Smooth muscle cell (in vitro differentiated cells): ENCODE results near the gene TRAPPC5. TPM values are rescaled to one million over a fixed set of nuclear protein-coding genes. Genes with fewer than 3 reads are reported as not detected.

Source experiments
- DNase-seq: peaks from one replicate; lab custom pipeline; 2025; ENCODE audit not compliant: unreplicated experiment; lab: John Stamatoyannopoulos, UW
- H2AFZ ChIP-seq: fragments of 200-600 bp; sonication (generic); 2 replicates; pipeline ENCODE4 v1.6.0; 2016; ENCODE audit warnings: antibody characterized with exemption, low read depth, mild to moderate bottlenecking
- H3F3A ChIP-seq: fragments of 200-600 bp; sonication (generic); 2 replicates; pipeline ENCODE4 v1.6.0; 2017; ENCODE audit warnings: antibody characterized with exemption, low read depth
- H3K27ac ChIP-seq: fragments of 200-600 bp; sonication (generic); 2 replicates; pipeline ENCODE4 v1.5.1; 2016; ENCODE audit warnings: low read depth, mild to moderate bottlenecking
- H3K27me3 ChIP-seq: fragments of 200-600 bp; sonication (generic); 2 replicates; pipeline ENCODE4 v1.6.1; 2016; ENCODE audit warnings: low read depth, mild to moderate bottlenecking
- H3K36me3 ChIP-seq: fragments of 200-600 bp; sonication (generic); 2 replicates; pipeline ENCODE4 v1.5.1; 2016; ENCODE audit warnings: low read depth
- H3K4me1 ChIP-seq: fragments of 200-600 bp; sonication (generic); 2 replicates; pipeline ENCODE4 v1.5.1; 2016; ENCODE audit warnings: low read depth
- H3K4me2 ChIP-seq: fragments of 200-600 bp; sonication (generic); 2 replicates; pipeline ENCODE4 v1.6.0; 2016; ENCODE audit warnings: mild to moderate bottlenecking
- H3K4me3 ChIP-seq: fragments of 200-600 bp; sonication (generic); 2 replicates; pipeline ENCODE4 v1.5.1; 2016; ENCODE audit warnings: mild to moderate bottlenecking
- H3K79me2 ChIP-seq: fragments of 200-600 bp; sonication (generic); 2 replicates; pipeline ENCODE4 v1.6.0; 2016; ENCODE audit warnings: low read depth, mild to moderate bottlenecking
- H3K9ac ChIP-seq: fragments of 200-600 bp; sonication (generic); 2 replicates; pipeline ENCODE4 v1.6.0; 2016; ENCODE audit warnings: low read depth
- H3K9me3 ChIP-seq: fragments of 200-600 bp; sonication (generic); replicated peaks from 2 replicates; pipeline ENCODE4 v1.5.1; 2016; ENCODE audit warnings: low read depth
- H4K20me1 ChIP-seq: fragments of 200-600 bp; sonication (generic); 2 replicates; pipeline ENCODE4 v1.6.0; 2016; ENCODE audit warnings: low read depth
- WGBS: methylation state at CpG from one replicate; pipeline ENCODE4 v1.1.7; 2016; ENCODE audit warnings: low lambda C conversion rate; 5-methylcytosine and 5-hydroxymethylcytosine counted together
- polyA plus RNA-seq: library from polyadenylated mRNA; unstranded; fragments of >200 nt; fragmentation: Nextera tagmentation; extraction: Ambion mirVana; gene quantifications from 2 replicates; pipeline ENCODE4 v1.2.1, GENCODE V29; 2016
- total RNA-seq: library from RNA; depleted of rRNA; stranded (reverse); fragments of >200 nt; gene quantifications from 2 replicates; pipeline ENCODE4 v1.2.3, GENCODE V29; 2014
- TF ChIP-seq, protein P1 (sequence below): fragments of 200-600 bp; sonication (generic); IDR thresholded peaks from 2 replicates; pipeline ENCODE4 v1.5.1; 2017; ENCODE audit warnings: borderline replicate concordance, mild to moderate bottlenecking, antibody characterized with exemption; ENCODE audit not compliant: insufficient read depth, poor library complexity, severe bottlenecking

Gene TRAPPC5
- total RNA-seq (61.4 and 61.8 TPM in 2 replicates), polyA plus RNA-seq (166 and 174 TPM in 2 replicates)

DNA sequence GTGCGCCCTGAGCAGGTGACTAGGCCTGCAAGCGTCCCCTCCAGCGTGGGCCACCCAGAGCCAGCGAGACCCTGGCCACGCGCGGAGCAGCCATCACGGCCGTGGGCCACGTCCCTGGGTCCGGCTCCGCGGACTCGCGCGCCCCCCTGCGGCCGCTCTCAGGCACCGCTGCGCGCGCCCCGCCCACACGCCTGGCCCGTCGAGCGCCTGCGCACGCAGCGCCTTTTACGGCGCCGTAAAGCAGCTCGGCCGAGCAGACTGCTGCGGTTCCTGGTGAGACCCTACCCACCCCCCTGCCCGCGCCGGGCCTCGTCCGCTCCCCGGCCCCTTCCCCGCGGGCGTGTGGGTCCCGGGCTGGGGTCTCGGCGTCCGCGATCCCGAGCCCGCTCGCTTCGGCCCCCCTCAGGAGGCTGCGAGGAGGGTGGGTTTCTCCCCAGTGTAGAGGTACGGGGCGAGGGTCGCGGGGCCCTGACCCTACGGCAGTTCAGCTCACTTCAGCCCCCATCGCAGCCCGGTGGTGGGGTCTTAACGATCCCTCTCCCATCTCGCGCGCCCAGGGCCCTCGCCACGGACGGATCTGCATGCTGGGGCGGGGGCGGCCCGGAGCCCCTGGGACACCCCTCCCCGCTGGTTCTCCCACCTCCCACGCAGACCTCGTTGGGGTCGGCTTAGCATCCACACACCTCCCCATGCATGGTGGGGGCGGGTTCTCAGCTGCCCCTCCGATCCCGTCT lies at the start of gene TRAPPC5:
Gene TRAPPC5 (plus strand): TSS at position 228 of the 734 bp plus-strand sequence. CDS start 1,421 bp downstream, outside the sequence.
- no peaks in the 10 kb centered on the region for H3K9me3 ChIP-seq
- peak within 1 kb of the TSS; percentile 100 for H3K4me3 ChIP-seq
- peaks cover 34% of the 10 kb centered on the region for H4K20me1 ChIP-seq
- no peaks in the 10 kb centered on the region for H3K4me1 ChIP-seq
- no peak within 1 kb of the TSS for H3K27ac ChIP-seq
- WGBS = 2% methylated on average over 67 of the region's 79 CpGs
- peak within 1 kb of the TSS; percentile 100 for H2AFZ ChIP-seq
- H3F3A ChIP-seq = no peaks in the 10 kb centered on the region
- TF ChIP-seq, protein P1, sequence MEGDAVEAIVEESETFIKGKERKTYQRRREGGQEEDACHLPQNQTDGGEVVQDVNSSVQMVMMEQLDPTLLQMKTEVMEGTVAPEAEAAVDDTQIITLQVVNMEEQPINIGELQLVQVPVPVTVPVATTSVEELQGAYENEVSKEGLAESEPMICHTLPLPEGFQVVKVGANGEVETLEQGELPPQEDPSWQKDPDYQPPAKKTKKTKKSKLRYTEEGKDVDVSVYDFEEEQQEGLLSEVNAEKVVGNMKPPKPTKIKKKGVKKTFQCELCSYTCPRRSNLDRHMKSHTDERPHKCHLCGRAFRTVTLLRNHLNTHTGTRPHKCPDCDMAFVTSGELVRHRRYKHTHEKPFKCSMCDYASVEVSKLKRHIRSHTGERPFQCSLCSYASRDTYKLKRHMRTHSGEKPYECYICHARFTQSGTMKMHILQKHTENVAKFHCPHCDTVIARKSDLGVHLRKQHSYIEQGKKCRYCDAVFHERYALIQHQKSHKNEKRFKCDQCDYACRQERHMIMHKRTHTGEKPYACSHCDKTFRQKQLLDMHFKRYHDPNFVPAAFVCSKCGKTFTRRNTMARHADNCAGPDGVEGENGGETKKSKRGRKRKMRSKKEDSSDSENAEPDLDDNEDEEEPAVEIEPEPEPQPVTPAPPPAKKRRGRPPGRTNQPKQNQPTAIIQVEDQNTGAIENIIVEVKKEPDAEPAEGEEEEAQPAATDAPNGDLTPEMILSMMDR = peak; percentile 96
- H3K36me3 ChIP-seq = no peaks in the 10 kb centered on the region
- DNase-seq = peak; percentile 62
- H3K9ac ChIP-seq = peak within 1 kb of the TSS; percentile 91
- H3K4me2 ChIP-seq = peak within 1 kb of the TSS; percentile 97
- peaks cover 5% of the 10 kb centered on the region for H3K79me2 ChIP-seq
- peaks cover 12% of the 10 kb centered on the region for H3K27me3 ChIP-seq

DNA sequence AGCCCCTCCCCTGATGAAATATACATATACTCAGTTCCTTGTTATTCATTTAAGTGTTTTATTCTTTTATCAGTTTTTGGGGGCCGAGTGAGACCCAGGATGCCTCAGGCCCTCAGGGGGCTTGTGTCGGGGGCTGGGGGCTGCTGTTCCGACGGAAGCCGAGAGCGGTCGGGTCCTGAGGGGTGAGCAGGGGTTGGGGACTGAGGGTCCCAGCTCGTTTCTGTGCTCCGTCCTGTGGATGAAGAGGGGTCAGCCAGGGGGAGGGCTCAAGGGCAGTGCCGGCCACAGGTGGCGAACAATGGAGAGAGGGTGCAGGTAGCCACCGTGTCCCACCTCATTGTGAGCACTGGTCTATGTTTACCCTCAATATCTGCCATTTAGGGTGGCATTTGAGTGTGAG lies 49.1 kb upstream of the TRAPPC5 start:
- Histone ChIP-seq H3K27ac (no peak overlapping the region), H3K4me3 (no peak overlapping the region), H3F3A (no peaks in the 10 kb centered on the region), H3K9ac (no peak overlapping the region), H3K9me3 (no peaks in the 10 kb centered on the region), H3K4me1 (peaks cover 17% of the 10 kb centered on the region), H2AFZ (no peak overlapping the region), H3K79me2 (peaks cover 41% of the 10 kb centered on the region), H3K36me3 (no peaks in the 10 kb centered on the region), H3K4me2 (no peak overlapping the region), H4K20me1 (no peaks in the 10 kb centered on the region), H3K27me3 (peaks cover 17% of the 10 kb centered on the region)
- WGBS = 95% methylated on average over 12 of the region's 12 CpGs
- no peak for DNase-seq
- TF ChIP-seq, protein P1 = no peak

DNA sequence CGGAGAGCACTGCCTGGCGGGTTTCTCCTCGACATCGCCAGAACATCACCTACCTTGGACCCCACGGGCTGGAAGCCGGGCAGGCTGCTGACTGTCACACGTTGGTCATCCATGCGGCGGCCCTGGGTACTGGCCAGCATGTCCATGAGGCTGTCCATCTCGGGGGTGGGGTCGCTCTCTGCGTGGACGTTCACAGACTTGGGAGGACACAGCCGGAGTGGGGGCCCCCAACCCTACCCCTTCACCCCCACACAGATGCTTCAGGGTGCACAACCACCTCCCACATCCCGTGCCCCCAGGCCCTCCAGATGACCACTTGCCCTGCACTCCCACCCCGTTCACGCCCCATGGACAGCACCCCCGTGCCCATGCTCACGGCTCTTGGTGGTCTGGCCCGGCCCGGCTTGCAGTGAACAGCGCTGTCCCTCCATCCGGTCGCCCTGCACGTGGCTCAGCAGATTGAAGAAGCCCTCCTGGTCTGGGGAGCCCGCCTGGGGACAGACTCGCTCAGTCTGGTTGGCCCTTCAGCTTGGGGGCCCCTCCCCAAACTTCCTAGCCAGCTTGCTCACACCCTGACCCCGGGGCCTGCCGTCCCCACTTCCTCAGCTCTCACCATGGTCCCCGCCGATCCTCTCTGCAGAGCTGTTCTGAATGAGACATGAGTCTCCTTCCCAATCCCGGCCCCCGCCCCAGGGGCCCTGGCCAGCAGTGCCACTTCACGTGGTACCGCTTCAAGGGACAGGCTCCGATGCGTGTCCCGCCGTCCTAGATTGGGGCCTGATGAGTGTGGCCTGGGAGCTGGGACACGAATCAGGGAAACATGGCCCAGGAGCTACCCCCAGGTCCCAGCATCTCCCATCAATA lies 48.1 kb upstream of the TRAPPC5 start:
- Histone ChIP-seq H3K36me3 (no peaks in the 10 kb centered on the region), H3K4me3 (no peak overlapping the region), H3K4me1 (peaks cover 17% of the 10 kb centered on the region), H3K4me2 (no peak overlapping the region), H3F3A (no peaks in the 10 kb centered on the region), H3K27ac (no peak overlapping the region), H3K27me3 (peaks cover 25% of the 10 kb centered on the region), H4K20me1 (no peaks in the 10 kb centered on the region), H3K79me2 (peaks cover 32% of the 10 kb centered on the region), H3K9me3 (no peaks in the 10 kb centered on the region), H3K9ac (no peak overlapping the region), H2AFZ (no peak overlapping the region)
- 97% methylated on average over 32 of the region's 40 CpGs for WGBS
- TF ChIP-seq, protein P1 = no peak
- DNase-seq = no peak
